A673 (cell line): ENCODE results near the gene GABRG3. TPM values are rescaled to one million over a fixed set of nuclear protein-coding genes. Genes with fewer than 3 reads are reported as not detected.

Experiments used
- BruUV-seq: library from RNA; stranded (reverse); fragments of 400-500 nt; replicated peaks from 2 replicates; lab custom pipeline; 2021; lab: Mats Ljungman, UMichigan
- CTCF ChIA-PET: fragments of 300-600 bp; sonication (Branson Sonifier 250); formaldehyde crosslinking; loops from one replicate; lab custom pipeline; 2022; ENCODE audit warnings: antibody characterized with exemption; lab: Charles Lee
- POLR2A ChIA-PET: fragments of 300-600 bp; sonication (Branson Sonifier 250); formaldehyde crosslinking; loops from one replicate; lab custom pipeline; 2022; ENCODE audit warnings: antibody characterized with exemption; ENCODE audit not compliant: low non-redundant PET; lab: Charles Lee
- DNase-seq: peaks from one replicate; pipeline ENCODE4 v3.0.0-alpha.2; 2015; ENCODE audit warnings: low spot score
- H3K27ac ChIP-seq: fragments of 200-600 bp; sonication (generic); 2 replicates; pipeline ENCODE4 v1.5.1; 2016; ENCODE audit warnings: mixed run types, low read depth, mild to moderate bottlenecking, mixed read lengths, antibody characterized with exemption, low read length; ENCODE audit not compliant: poor library complexity, severe bottlenecking
- H3K27me3 ChIP-seq: fragments of 200-600 bp; sonication (generic); replicated peaks from 2 replicates; pipeline ENCODE4 v1.6.1; 2017; ENCODE audit warnings: mixed run types, low read depth, mild to moderate bottlenecking, mixed read lengths, antibody characterized with exemption, low read length; ENCODE audit not compliant: insufficient read depth, poor library complexity
- H3K36me3 ChIP-seq: fragments of 200-600 bp; sonication (generic); 2 replicates; pipeline ENCODE4 v1.6.1; 2016; ENCODE audit warnings: mixed run types, mild to moderate bottlenecking, mixed read lengths, antibody characterized with exemption, low read length; ENCODE audit not compliant: insufficient read depth, poor library complexity, severe bottlenecking
- H3K4me1 ChIP-seq: fragments of 200-600 bp; sonication (generic); 2 replicates; pipeline ENCODE4 v1.6.1; 2017; ENCODE audit warnings: mixed run types, mild to moderate bottlenecking, mixed read lengths, antibody characterized with exemption, low read length; ENCODE audit not compliant: insufficient read depth, poor library complexity, severe bottlenecking
- H3K4me3 ChIP-seq: fragments of 200-600 bp; sonication (generic); 2 replicates; pipeline ENCODE4 v1.5.1; 2016; ENCODE audit warnings: low read depth, mixed run types, mild to moderate bottlenecking, mixed read lengths, low read length; ENCODE audit not compliant: poor library complexity, severe bottlenecking
- H3K9me3 ChIP-seq: fragments of 200-600 bp; sonication (generic); 2 replicates; pipeline ENCODE4 v1.6.1; 2016; ENCODE audit warnings: mixed run types, low read depth, mild to moderate bottlenecking, mixed read lengths, antibody characterized with exemption, low read length; ENCODE audit not compliant: poor library complexity, severe bottlenecking
- CTCF ChIP-seq: fragments of 300-800, 200-600 bp; sonication (generic); conservative IDR thresholded peaks from 2 replicates; pipeline ENCODE4 v1.5.1; 2017; ENCODE audit warnings: low read depth, mild to moderate bottlenecking, antibody characterized with exemption, low read length, moderate library complexity, mixed read lengths
- EZH2 ChIP-seq: fragments of 200-600 bp; sonication (generic); IDR thresholded peaks from 2 replicates; pipeline ENCODE4 v1.6.1; 2017; ENCODE audit warnings: borderline replicate concordance, low read depth, mild to moderate bottlenecking, mixed read lengths, antibody characterized with exemption, low read length; ENCODE audit not compliant: poor library complexity, severe bottlenecking
- intact Hi-C: fragments of 100-400 bp; cut with micrococcal nuclease; formaldehyde crosslinking; loops from one replicate; pipeline ENCODE4 v1.10.0; 2022; ENCODE audit not compliant: unreplicated experiment
- total RNA-seq: library from RNA; stranded (reverse); gene quantifications from 2 replicates; pipeline ENCODE4 v1.2.3, GENCODE V29; 2021

Gene GABRG3
- total RNA-seq, 1 experiment from 2014 or later, result not detected

- BruUV-seq, result no TSS peak
- TF ChIP-seq CTCF, result no peak
- TF ChIP-seq EZH2, result no peak
Observed at GRCh38 chr15:27589782-27590181, 618.8 kb downstream of the GABRG3 start.

More at GRCh38 chr15:27589782-27590181, 618.8 kb downstream of the GABRG3 start:
- ChIA-PET CTCF (no interaction called here), POLR2A (no interaction called here)
- H3K36me3 ChIP-seq, result no peaks in the 10 kb centered on the region
- H3K27ac ChIP-seq, result no peak overlapping the region
- intact Hi-C loops, result no loop called here
- H3K4me1 ChIP-seq, result no peaks in the 10 kb centered on the region
- no peak overlapping the region for H3K4me3 ChIP-seq
- H3K9me3 ChIP-seq, result peaks cover 61% of the 10 kb centered on the region
- DNase-seq, result no peak
- no peaks in the 10 kb centered on the region for H3K27me3 ChIP-seq

Other genes starting within 250 kb of the GABRG3 start
- gene GABRB3, start 198.1 kb upstream of the GABRG3 start, total RNA-seq, result not detected in 2 replicates
- not detected in 2 replicates for gene GABRA5, start 104.1 kb upstream of the GABRG3 start, total RNA-seq